ENCODE data around the gene GPT2.
A peak's percentile ranks its signal among the peaks of the same experiment; 100 is the strongest.

GPT2 gene, protein sequence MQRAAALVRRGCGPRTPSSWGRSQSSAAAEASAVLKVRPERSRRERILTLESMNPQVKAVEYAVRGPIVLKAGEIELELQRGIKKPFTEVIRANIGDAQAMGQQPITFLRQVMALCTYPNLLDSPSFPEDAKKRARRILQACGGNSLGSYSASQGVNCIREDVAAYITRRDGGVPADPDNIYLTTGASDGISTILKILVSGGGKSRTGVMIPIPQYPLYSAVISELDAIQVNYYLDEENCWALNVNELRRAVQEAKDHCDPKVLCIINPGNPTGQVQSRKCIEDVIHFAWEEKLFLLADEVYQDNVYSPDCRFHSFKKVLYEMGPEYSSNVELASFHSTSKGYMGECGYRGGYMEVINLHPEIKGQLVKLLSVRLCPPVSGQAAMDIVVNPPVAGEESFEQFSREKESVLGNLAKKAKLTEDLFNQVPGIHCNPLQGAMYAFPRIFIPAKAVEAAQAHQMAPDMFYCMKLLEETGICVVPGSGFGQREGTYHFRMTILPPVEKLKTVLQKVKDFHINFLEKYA

DNA sequence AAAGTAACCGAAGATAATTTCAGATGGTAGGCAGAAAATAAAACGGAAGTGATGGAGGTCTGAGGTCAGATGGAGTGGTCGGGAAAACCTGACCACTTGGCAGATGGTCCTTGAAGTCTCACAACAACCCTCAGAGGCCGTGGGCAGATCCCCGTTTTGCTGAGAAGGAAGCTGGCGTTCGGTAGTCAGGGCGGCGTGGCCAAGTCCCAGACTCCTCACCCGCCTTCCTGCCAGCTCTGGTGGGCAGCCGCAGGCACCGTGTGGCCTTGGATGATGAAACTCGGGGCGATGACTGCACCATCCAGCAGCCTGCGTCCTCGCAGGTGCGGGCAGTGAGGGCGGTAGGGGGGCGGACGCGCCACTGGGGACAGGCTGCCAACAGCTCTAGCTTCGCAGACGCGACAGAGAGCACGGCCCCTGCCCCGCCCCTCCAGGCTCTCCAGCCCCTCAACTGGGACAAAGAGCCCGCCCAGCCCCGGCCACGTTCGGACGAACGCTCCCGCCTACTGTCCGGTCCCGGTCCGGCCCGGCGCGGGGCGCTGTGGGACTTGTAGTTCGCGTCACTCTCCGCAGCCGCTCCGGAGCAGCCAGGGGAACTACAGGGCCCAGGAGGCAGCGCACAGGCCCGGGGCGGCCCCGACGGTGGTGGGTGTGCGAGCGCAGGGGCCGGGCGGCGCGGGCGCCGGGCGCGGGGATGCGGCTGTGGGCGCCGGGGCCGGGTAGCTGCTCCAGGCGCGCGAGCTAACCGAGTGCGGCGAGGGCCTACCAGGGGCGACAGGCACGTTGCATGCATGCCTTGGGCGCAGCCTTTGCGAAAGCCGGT is at the start of gene GPT2:
GPT2 (plus strand) TSS at position 673 of the 823 bp plus-strand sequence. CDS start 354 bp downstream, outside the sequence.
- DNase-seq, result peak; percentile 90 to 97

DNA sequence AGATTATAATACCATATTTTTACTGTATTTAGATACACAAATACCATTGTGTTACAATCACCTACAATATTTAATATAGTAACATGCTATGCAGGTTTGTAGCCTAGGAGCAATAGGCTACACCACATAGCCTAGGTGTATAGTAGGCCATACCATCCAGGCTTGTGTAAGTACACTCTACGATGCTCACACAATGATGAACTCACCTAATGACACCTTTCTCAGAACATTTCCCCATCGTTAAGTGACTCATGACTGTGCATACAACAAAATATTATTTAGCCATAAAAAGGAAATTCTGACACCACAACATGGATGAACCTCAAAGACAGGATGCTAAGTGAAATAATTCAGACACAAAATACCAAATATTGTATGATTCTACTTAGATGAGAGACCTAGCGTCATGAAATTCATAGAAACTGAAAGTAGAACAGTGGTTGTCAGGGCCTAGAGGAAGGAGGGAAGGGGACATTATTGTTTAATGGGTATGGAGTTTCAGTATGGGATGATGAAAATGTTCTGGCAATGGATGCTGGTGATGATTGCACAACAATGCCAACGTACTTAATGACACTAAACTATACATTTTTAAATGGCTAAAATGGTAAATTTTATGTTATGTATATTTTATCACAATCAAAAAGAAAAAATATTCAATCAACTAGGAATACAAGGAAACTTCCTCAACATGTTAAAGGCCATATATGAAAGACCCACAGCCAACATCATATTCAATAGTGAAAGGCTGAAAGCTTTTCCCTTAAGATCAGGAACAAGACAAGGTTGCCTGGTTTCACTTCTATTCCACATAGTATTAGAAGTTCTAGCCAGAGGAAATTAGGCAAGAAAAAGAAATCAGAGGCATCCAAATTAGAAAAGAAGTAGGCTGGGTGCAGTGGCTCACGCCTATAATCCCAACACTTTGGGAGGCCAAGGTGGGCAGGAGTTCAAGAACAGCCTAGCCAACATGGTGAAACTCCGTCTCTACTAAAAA is 47.3 kb upstream of the GPT2 start:
- DNase-seq, result no peak

DNA sequence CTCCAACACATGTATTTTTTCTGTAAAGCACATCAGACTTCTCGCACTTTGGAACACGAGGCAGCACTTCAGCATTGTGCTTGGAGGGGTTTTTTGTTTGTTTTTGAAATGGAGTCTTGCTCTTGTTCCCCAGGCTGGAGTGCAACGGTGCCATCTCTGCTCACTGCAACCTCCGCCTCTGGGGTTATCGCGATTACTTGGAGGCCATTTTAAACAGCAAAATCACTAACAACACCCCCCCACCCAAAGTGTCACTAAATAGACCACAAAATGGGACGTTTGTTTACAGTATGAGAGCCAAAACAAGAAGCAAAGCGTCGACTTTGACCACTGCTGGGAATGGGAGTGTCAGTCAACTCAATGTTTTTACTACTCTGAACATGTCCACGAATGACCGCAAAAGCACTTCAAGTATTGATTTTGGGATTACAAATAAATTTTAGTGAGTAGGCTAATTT is 44.1 kb upstream of the GPT2 start:
- DNase-seq, result no peak

DNA sequence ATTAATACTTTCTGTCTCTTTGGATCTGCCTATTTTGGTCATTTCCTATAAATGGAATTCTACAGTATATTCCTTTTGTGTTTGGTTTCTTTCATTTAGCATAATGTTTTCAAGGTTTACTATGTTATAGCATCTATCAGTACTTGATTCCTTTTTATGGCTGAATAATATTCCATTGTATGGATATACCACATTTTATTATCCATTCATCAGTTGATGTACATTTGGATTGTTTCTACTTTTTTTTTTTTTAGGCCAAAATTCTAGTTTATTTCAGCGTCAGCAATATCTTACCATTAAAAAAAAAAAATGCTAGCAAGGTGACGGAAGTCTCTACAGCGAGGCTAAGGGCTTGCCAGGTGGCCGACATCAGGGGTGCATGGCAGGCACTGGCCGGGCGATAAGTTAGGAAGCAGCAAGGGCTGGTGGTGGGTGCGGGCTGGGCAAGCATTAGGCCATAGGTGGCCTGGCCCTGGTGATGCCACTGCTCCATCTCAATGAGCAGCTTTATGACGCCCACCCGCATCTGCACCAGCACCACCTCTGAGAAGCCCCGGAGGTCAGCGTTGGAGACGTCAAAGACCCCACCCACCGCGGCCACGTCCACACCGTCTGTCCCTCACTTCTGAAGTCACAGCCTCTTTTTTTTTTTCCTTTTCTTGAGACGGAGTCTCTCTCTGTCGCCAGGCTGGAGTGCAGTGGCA is 41.8 kb upstream of the GPT2 start:
- DNase-seq, result no peak

DNA sequence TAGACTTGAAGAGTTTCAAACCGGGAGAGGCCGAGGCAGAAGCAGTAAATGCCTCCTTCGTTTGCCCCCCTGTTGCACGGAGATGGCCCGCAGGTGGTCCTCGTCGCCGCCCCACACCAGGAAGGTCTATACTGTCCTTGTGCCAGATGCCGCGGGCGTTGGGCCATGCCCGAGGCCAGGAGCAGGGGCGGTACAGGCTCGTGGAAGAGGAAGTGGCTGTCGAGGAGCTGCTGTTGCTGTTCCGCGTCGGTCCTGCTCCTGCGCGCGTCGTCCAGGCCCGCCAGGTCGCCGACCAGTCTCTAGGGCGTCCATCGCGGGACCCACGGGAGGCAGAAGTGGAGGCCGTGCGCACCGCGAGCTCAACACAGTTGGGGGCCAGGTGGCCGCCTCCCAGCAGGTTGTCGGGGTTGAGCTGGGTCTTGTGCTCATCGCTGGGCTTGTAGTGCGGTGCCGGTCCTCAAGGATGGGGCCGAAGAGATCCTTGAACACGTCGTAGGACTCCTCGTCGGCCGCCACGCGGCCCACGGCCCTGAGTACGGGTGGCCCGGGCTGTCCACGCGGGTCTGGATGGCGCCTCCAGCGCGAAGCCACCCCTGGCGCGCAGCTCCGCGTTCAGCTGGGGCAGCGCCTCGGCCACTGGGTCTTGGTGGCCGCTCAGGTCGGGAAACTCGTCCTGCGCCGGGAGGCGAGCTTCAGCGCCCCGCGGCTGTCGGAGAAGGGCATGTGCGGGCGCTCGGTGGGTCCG is 40.1 kb upstream of the GPT2 start:
- no peak for DNase-seq

DNA sequence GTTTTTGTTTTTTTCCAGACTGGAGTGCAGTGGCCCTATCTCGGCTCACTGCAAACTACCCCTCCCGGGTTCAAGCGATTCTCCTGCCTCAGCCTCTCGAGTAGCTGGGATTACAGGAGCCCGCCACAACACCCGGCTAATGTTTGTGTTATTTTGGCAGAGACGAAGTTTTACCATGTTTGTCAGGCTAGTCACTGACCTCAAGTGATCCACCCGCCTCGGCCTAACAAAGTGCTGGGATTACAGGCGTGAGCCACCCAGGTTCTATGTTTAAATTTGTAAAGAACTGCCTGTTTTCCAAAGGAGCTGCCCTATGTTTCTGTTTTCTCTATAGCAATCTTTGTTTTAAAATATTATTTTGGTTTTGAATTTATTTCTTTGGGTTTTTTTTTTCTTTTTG is 39.4 kb upstream of the GPT2 start:
- no peak for DNase-seq

DNA sequence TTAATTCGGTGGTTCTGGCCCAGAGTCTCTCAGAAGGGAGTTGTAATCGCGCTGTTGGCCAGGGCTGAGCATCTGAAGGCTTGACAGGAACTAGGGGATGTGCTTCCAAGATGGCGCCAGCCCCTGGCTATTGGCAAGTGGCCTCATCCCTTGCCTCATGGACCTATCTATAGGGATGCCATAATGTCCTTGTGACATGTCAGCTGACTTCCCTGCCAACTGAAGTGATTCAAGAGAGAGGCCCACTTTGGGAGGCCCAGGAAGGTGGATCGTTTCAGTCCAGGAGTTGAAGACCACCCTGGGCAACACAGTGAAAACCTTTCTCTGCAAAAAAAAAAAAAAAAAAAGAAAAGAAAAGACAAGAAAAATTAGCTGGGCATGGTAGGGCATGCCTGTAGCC is 38.2 kb upstream of the GPT2 start:
- DNase-seq, result no peak

DNA sequence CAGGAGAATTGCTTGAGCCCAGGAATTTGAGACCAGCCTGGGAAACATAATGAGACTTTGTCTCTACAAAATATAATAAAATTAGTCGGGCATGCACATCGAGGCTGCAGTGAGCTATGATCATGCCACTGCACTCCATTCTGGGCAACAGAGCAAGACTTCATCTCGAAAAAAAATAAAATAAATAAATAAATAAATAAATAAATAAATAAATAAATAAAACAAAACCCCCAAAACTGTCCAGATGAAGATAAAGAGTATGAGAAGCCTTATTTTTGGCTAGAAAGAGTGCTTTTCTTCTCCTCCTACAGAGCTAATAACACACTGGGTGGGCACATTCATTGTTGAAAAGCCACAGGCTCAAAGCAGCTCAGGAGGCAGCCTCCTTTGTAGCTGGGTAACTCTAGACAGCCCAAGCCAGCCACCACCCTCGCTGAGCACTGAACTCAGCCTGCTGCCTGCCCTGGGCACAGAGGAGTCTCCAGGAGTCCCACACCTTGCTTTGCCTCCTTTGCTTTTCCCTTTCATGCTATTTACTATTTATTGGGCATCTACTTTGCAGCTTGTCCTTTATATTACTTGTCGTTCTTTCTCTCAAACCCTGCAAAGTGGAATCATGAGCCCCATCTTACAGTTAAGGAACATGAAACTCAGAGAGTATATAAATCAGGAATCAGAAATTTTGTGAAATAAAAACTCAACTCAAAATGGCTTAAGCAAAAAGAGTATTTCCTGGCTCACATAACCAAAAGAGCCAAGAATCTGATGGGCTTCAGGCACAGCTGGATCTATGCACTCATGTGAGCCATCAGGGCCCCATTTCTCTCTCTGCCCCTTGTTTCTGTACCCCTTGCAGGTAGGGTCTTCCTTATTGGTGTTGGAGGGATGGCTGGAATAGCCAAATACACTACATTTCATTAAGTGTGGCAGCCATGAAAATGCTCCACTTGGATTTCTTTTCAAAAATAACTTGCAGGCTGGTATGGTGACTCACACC is 35.1 kb upstream of the GPT2 start:
- DNase-seq, result no peak

DNA sequence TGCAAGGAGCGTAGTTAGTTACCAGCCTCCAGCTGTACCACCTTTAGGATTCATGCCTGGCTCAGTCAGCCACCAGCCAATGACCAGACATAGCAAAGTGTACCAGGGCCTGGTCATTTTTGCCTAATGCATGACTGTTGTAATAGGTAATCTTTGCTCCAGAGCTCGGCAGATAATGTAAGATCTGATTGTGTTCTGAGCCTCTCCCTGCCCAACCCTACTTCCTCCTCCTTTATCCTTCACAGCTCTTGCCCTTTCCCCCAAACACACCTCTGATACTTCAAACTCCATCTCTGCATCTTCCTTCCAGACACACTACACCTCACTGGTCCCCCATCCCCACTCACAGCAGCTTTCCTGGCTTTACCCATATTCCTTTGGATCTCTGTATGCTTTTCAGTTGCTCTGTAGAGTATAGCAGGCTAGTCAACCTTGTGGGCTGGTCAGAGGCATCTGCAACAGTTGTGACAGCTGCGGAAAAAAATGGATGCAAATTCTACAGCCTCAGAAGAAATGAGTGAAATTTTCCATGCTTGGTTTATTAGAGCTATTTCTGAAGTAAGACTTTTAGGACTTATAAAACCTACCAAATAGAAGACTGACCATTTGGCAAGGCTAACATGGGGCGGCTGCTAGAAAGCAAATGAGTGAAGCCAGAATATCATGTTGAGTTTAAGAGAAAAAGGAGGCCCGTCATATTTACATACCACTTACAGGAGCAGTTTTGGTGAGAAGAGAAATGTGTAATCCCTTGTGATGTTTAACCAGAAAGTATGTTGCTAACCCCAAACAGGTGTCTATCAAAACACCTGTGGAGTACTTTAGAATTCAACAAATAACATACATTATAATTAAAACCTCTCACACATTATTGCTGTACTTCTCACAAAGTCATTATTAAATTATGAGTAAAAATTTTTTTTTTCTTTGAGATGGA is 33.3 kb upstream of the GPT2 start:
- DNase-seq, result no peak

DNA sequence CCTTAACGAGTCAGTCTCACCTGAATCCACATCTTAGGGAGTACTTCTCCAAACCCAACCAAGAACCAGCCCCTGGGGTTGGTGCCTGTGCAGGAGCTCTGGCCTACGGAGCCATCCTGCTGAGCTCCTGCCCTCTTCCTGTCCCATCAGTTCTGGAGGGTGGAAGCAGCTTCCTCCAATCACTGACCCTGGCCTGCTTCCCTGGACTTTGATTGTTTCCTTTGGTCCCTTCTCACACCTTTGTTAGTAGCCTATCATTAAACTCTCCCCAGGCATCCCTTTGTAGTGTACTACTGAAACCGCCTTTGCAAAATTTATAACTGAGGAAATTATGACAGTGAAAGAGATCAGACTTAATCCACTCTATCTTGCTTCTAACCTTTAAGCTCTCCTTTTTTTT is 32.0 kb upstream of the GPT2 start:
- no peak for DNase-seq

DNA sequence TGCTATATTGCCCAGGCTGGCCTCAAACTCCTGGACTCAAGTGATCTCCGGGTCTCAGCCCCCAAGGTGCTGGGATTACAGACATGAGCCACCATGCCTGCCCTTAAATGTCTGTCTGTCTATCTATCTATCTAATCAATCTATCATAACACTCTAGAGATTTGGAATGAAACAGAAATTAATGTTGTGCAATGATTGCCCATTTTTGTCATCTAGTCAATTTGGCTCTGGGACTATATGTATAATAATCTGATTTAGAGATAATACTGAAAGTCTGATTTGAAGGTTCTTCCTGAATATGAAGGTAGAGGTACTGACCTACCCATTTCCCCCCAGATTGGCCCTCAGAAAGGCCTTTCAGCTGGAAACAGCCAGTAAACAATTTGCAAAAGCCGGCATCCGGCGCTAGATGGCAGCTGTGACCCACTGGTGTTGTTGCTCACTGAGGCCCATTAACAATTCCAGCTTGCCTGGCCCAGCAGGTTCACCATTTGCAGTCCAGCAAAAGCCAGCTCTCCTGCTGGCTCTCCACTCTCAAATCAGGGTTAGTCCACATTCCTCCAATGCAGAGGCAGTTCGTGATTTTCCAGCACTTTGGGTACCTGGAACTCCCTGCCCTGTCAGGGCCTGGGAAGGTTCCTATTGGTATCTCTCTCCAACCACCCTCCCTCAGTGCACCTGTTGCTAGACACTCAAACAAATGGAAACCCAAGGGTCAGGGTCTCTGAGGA is 30.3 kb upstream of the GPT2 start:
- DNase-seq, result peak; percentile 37 to 74

DNA sequence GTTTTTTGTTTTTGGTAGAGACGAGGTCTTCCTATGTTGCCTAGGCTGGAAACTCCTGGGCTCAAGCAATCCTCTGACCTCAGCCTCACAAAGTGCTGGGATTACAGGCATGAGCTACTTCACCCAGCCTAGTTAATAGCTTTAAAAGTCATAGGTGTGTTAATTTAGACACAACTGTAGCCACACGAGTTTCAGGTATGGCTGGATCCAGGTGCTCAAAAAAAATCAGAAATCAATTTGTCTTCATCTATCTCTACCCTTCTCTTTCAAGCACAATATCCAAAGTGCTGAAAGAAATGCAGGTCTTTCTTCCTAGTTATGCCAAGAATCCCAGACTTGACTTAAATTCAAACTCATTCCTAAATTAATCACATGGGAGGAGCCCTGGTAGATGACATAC is 29.3 kb upstream of the GPT2 start:
- DNase-seq, result no peak

DNA sequence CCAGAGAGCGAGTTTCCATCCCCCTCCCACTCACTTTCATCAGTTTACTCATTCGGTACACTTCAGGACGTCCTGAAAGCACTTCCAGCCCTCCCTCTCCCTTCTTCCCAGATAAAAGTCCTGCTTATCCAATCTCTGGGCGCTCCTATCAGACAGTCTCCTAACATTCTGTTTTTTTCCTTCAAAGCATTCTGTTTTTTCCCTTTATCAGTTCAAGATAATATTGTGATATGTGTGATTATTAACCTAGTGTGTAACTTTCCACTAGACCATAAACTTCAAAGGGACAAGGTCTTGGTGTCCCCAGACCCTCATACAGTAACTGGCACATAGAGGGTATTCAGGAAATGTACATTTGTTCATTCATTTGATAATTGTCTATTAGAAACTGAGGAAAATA is 28.8 kb upstream of the GPT2 start:
- DNase-seq, result no peak

DNA sequence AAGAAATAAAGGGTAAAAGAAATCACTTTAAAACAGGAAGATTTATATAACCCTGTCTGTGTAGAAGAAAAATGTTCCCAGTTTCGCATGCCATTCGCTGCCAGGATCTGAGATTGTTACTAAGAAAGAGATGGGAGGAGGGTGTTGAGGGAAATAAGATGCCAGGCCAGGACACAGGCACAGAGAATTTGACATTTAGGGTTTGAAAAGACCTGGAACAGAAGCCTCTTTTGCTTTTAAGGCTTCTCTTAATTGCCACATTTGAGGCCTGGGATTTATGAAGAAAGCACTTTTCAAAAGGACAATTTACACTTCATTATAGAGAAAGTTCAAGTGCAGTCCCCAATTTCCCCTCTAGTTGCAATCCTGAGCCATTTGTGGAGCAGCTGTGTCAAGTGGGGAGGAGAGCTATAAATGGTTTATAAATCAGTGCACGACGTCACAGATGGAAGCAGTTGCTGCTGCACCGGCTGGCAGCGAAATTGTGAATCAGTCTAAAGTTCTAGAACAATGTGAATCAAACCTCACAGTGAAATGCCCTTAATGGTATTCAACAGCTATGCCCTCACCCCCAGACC is 26.7 kb upstream of the GPT2 start:
- DNase-seq, result peak; percentile 59 to 84

DNA sequence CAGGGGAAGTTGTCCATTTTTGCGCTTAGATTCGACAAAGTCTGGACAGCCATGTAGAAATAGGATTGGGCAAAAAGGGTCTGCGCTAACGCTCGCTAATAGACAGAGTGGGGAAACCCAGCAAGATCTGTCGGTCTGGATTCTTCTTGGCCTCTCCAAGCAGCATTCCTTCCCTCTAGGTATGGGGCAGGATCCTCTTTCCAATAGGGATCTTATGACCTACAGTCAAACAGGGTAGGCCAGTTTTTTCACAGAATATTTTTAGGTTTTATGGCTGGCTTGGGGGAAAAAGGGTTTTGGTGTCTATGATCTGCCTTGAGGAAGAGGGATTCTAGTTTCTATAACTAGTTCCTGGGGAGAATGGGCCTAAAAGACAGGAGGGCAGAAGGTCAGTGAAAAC is 26.0 kb upstream of the GPT2 start:
- no peak for DNase-seq

DNA sequence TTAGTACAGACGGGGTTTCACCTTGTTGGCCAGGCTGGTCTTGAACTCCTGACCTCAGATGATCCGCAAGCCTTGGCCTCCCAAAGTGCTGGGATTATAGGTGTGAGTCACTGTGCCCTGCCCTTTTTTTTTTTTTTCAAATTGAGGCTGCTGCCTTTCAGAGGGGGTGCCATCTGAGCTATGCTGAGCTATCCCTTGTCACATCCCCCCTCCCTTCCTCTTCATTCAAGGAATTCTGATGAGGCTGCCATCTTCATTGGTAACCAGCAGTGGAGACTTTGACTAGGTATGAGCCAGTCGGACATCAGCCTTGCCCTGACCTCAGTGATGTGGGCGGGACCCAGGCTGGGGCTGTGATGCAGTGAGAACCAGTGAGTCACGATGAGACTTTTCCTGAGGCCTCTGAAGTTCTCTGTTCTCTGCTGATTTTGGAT is 24.4 kb upstream of the GPT2 start:
- no peak for DNase-seq
